Stimulated activated CD8-positive, alpha-beta memory T cell treated with anti-CD3 and anti-CD28 coated beads, Interleukin-2, amount 100 ng/mL, for 1 hour (primary cell): ENCODE measurements around the gene P2RY1.

Experiments
- DNase-seq, 2 donors: peaks; one replicate each; pipeline ENCODE4 v3.0.0-alpha.2; 2020; ENCODE audit warnings: low read depth in 2 of 2

P2RY1 gene

DNA sequence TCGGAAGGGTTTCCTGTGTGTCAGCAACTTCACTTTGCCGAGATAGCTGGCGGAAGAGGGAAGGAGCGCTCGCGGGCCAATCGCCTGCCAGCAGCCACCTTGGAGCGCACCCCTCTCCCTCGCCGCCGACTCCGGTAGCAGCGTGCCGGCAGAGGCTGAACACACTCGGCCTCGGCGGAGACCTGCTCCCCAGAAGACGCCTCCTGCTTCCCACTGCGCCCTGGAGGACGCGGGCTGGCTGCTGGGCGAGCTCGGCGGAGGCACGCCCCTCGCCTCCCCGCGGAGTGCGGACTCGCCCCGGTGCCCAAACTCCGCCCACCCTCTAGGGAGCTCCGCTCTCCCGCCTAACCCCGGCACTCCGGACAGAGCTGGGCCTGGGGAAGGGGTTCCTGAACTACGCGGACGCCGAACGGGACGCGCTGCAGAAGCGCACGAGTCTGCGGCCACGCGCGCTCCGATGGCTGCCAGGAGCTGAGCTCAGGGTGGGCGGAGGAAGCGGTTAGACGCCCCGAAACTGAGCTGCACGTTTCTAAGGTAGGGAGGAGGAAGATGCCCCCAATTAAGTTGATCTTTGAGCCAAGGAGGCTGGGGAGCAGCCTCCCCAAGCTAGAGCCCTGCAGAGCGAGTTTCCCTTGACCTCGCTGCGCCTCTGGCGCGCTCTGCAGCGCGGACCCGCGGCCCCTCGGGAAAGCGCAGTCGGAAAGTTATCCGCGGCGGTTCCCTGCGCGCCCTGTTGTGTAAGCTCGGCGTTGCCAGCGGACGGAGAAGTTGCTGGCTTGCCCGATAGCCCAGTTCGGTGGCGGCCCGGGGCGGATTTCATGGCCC is at the start of gene P2RY1:
TSS of gene P2RY1 (plus strand) at position 356 of the 825 bp plus-strand sequence. CDS start 652 bp downstream, outside the sequence.
- DNase-seq, result no peak

GRCh38 chr3:152786977-152787681 is 47.8 kb upstream of the P2RY1 start:
- DNase-seq, result no peak

DNA sequence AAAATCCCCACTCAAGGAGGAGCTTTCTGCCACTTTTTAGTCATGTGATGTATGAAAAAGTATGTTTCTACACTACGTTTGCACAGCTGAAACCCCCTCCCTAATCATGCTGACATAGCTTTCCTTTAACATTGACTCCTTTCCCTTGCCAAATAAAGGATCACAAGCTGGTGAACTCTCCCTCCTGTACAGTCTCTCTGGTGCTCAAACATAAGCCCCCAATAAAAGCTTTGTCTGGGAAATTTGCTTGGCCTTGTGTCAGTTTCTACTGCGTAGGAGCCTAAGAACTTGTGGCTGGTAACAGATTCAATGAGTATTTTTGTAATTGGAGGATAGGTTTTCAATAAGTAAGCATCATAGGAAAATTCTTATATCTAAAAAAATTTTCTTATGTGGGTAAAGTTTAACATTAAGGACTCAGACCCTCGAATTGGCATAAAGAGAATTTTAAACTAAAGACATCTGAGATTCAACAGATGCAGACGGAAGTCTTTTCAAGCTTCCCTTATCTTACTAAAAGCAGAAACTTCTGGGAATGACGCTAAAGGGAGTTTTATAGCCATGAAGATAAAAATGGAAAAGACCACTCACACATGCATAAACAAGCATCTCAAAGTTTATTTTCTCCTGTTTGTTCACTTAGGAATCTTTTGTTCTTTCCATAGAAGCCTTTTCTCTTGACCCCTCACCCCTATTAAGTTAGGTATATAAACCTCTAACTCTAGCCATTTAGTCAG is 44.1 kb upstream of the P2RY1 start:
- no peak for DNase-seq

- DNase-seq, result no peak
Measured at GRCh38 chr3:152793969-152794368, 41.0 kb upstream of the P2RY1 start.

GRCh38 chr3:152797751-152798432 is 37.0 kb upstream of the P2RY1 start:
- DNase-seq, result no peak

GRCh38 chr3:152811974-152812760 is 22.8 kb upstream of the P2RY1 start:
- no peak for DNase-seq

DNA sequence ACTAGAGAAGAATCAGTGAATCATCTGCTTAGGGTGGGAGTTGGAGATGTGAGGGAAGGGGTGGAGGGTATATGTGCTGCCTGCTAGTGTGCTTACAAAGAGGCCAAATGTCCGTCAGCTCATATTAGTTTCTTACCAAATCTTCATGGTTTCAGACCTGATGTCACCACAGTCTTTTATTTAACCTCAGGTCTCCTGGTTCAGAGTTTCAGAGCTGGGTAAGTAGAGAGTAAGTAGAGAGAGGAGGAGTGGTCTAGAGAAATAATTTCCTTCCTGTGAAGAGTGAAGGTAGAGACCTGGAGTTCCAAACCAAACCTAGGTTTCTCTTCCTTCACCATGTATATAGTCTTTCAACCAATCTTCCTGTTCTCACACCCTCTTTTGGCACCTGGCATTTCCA is 17.5 kb upstream of the P2RY1 start:
- DNase-seq, result no peak

- no peak for DNase-seq
Measured at GRCh38 chr3:152818027-152818426, 16.9 kb upstream of the P2RY1 start.

DNA sequence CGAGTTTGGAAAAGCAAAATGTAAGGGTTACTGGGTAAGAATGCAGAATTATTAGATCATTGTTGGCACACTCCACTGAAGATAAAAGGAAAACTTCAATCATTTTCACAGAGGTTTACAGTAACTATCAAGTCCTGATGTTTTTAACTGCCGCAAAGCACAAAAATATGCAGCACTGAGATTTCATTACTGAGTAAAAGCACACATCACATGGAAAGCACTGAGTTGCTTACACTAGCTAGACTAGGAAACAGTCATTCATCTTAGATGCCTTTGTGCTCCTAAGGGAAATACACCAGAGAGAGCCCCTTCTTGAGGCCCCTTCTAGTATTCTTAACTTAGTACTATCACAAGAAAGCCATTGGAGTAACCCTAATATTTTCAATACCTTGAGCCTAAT is 11.8 kb upstream of the P2RY1 start:
- no peak for DNase-seq

GRCh38 chr3:152823781-152824180 is 11.2 kb upstream of the P2RY1 start:
- no peak for DNase-seq

DNA sequence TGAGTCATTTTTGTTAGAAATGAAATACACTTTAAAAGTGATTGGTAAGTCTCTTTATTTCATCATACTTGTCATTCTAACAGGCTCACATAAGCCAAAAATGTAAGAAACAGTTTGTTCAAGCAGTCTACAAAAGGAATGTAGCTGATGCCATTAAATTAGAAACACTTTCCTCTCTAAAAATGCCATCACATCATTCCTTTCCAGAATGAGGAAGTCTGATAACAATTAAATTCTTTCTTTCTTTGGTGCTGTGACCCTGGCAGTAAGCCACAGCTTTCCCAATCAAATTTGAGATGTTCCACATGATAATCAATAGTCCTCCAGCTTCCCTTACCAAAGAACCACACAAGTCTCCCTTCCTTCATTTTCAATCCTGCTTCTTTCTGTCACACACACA is 9.4 kb upstream of the P2RY1 start:
- DNase-seq, result no peak

- no peak for DNase-seq
Measured at GRCh38 chr3:152826476-152826875, 8.5 kb upstream of the P2RY1 start.

DNA sequence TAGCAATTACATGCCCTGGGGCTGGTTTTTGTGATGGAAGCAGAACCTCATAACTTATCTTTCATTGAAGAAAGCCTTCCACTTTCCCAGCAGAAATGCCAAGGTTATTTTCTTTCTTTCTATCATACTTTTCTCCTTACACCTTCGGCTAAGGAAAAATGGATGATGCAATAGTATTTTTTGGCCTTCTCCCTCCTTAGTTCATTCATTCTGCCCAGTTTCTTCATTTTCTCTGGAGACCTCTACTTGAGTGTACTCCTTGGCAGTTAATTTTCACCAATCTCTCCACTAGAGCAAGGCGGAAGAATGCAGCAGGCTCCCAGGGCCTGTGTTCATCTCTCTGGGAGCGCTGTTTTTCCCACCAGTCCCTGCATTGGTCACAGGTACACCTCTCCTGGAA is 7.6 kb upstream of the P2RY1 start:
- no peak for DNase-seq

DNA sequence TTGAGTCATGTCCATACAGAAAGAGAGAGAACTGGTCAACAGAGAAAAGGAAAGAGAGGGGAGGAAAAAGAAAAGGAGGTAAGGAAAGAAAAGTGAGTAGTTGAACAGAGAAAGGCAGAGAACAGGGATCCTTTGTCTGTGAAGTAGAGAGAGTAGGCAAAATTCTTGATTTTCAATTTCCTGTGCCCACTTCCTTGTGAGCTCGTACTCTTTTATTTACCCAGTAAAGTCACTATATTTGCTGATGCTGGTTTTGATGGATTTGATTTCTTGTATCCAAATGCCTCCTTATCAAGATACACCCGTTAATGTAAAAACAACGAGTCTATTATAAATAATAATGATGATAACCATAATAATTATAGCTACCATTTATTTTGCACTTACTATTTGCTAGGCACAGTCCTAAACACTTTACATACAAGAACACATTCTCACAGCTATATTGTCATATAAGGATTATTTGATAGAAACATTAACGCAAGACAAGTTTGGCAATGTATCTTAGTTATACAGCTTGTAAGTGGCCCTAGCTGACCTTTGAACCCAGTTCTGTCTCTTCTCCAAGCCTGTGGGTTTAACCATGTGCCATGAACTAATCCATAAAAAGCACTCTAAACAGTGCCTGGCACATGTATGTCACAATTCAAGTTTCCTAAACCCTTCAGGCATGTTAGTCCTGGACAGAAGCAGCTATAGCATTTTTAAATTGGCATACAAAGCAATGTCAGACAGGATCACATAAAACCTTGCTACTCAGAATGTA is 6.7 kb upstream of the P2RY1 start:
- DNase-seq, result no peak

DNA sequence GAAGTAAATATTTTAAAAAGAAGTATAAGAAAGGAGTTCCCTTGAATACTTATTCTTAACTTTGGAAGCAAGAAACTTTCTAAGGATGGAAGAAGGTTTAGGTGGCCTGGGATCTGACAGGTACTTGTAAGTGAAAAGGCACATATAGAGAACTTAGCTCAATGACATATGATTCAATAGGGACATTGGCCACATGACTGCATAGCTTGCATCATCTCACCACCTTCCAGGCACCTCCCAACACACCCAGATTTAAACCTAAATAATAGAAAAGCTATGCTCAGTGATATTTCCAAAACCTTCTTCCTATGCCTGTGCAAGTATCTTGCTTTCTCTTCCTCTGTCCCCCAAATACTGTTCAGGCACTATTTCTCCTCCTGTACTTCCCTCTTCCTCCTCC is 4.7 kb upstream of the P2RY1 start:
- DNase-seq, result no peak

DNA sequence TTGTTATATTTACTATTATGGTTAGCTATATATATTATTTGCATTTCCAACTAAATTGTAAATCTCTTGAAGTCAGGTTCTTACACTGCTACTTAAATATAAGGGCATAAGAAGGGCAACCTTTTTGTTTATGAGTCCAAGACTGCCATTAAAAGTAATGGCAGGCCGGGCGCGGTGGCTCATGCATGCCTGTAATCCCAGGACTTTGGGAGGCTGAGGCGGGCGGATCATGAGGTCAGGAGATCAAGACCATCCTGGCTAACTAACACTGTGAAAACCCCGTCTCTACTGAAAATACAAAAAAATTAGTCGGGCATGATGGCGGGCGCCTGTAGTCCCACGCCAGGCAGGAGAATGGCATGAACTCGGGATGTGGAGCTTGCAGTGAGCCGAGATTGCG is 2.9 kb upstream of the P2RY1 start:
- no peak for DNase-seq

GRCh38 chr3:152833089-152833488 is 1.8 kb upstream of the P2RY1 start:
- no peak for DNase-seq

GRCh38 chr3:152834191-152834775 is 648 bp upstream of the P2RY1 start:
- DNase-seq, result no peak

- no peak for DNase-seq
Measured at GRCh38 chr3:152835601-152836102, 721 bp downstream of the P2RY1 start.

- DNase-seq, result no peak
Measured at GRCh38 chr3:152836269-152836668, 1.3 kb downstream of the P2RY1 start.
